Gastroesophageal sphincter (tissue), 3 donors: Measurements from ENCODE around the gene UBFD1.

Experiments used
- CTCF ChIP-seq, 4 experiments: fragments of 200-600 bp in 2 of 4; fragments of 450-650 bp in 2 of 4; sonication (generic) in 1 of 4; IDR thresholded peaks; one replicate each; pipeline ENCODE4 v1.5.1; 2017 to 2019; ENCODE audit warnings: antibody characterized with exemption in 4 of 4, mild to moderate bottlenecking in 2 of 4, moderate library complexity in 2 of 4
- EP300 ChIP-seq: sonication (generic); formaldehyde crosslinking; IDR thresholded peaks from one replicate; pipeline ENCODE4 v1.6.1; 2017; ENCODE audit warnings: antibody characterized with exemption, mild to moderate bottlenecking
- POLR2A ChIP-seq, 2 donors: fragments of 450-650 bp; IDR thresholded peaks; one replicate each; pipeline ENCODE4 v1.6.1; 2017; ENCODE audit warnings: antibody characterized with exemption in 2 of 2, mild to moderate bottlenecking in 2 of 2, moderate library complexity in 1 of 2
- POLR2AphosphoS5 ChIP-seq: sonication (generic); formaldehyde crosslinking; IDR thresholded peaks from one replicate; pipeline ENCODE4 v1.6.1; 2017; ENCODE audit warnings: antibody characterized with exemption

- TF ChIP-seq CTCF (IDR thresholded peaks at IDR 0.05) (no peak), POLR2AphosphoS5 (no peak), POLR2A (IDR thresholded peaks at IDR 0.05) (no peak), EP300 (no peak)
Observed at GRCh38 chr16:23597003-23597756, 39.7 kb downstream of the UBFD1 start.
